Progenitor cell of endocrine pancreas (in vitro differentiated cells): ENCODE results near the gene KCNN1. TPM values are rescaled to one million over a fixed set of nuclear protein-coding genes. Genes with fewer than 3 reads are reported as not detected.

Experiments used
- DNase-seq: peaks from one replicate; pipeline ENCODE4 v3.0.0; 2021; ENCODE audit warnings: low spot score; ENCODE audit not compliant: unreplicated experiment
- H3K27ac Mint-ChIP-seq: 2 replicates; pipeline ENCODE4 v1.8.0; 2021; ENCODE audit warnings: mild to moderate bottlenecking, moderate library complexity, mixed read lengths
- H3K27me3 Mint-ChIP-seq: 2 replicates; pipeline ENCODE4 v1.8.0; 2021; ENCODE audit warnings: mixed read lengths
- H3K36me3 Mint-ChIP-seq: 2 replicates; pipeline ENCODE4 v1.8.0; 2022; ENCODE audit warnings: mixed read lengths; ENCODE audit not compliant: insufficient read depth
- H3K4me1 Mint-ChIP-seq: 2 replicates; pipeline ENCODE4 v1.8.0; 2021; ENCODE audit warnings: low read depth, mixed read lengths
- H3K4me3 Mint-ChIP-seq: 2 replicates; pipeline ENCODE4 v1.8.0; 2021; ENCODE audit warnings: low read depth, mild to moderate bottlenecking, moderate library complexity, mixed read lengths
- H3K9me3 Mint-ChIP-seq: 2 replicates; pipeline ENCODE4 v1.8.0; 2021; ENCODE audit warnings: low read depth, mixed read lengths
- CTCF ChIP-seq: fragments of 200-600 bp; sonication (generic); IDR thresholded peaks from one replicate; pipeline ENCODE4 v1.5.0; 2021; ENCODE audit warnings: antibody characterized with exemption, mild to moderate bottlenecking; ENCODE audit not compliant: unreplicated experiment
- total RNA-seq: library from RNA; stranded (reverse); gene quantifications from 2 replicates; pipeline ENCODE4 v1.2.1, GENCODE V29; 2021

Gene KCNN1
- total RNA-seq, 1 donor from 2014 or later = 20.3 TPM

GRCh38 chr19:18043676-18044075 is 76.8 kb downstream of the KCNN1 start:
- H3K4me3 Mint-ChIP-seq = no peak overlapping the region
- no peaks in the 10 kb centered on the region for H3K36me3 Mint-ChIP-seq
- no peak for TF ChIP-seq CTCF
- peaks cover 30% of the 10 kb centered on the region for H3K27me3 Mint-ChIP-seq
- H3K4me1 Mint-ChIP-seq = peaks cover 4% of the 10 kb centered on the region
- no peak overlapping the region for H3K27ac Mint-ChIP-seq
- peaks cover 4% of the 10 kb centered on the region for H3K9me3 Mint-ChIP-seq
- DNase-seq = no peak

- no peak for TF ChIP-seq CTCF
- peak overlapping the region; percentile 76 for H3K27ac Mint-ChIP-seq
- no peaks in the 10 kb centered on the region for H3K36me3 Mint-ChIP-seq
- H3K4me3 Mint-ChIP-seq = no peak overlapping the region
- H3K4me1 Mint-ChIP-seq = peaks cover 4% of the 10 kb centered on the region
- H3K27me3 Mint-ChIP-seq = peaks cover 32% of the 10 kb centered on the region
- DNase-seq = peak; percentile 28
- peaks cover 4% of the 10 kb centered on the region for H3K9me3 Mint-ChIP-seq
These were observed 78.0 kb downstream of the KCNN1 start for GRCh38 chr19:18044825-18045304.

GRCh38 chr19:18045307-18046050 is 78.6 kb downstream of the KCNN1 start:
- peak overlapping the region; percentile 73 for H3K27ac Mint-ChIP-seq
- TF ChIP-seq CTCF = no peak
- H3K4me1 Mint-ChIP-seq = peaks cover 4% of the 10 kb centered on the region
- peaks cover 4% of the 10 kb centered on the region for H3K9me3 Mint-ChIP-seq
- no peak for DNase-seq
- H3K4me3 Mint-ChIP-seq = no peak overlapping the region
- peaks cover 38% of the 10 kb centered on the region for H3K27me3 Mint-ChIP-seq
- no peaks in the 10 kb centered on the region for H3K36me3 Mint-ChIP-seq

- H3K27ac Mint-ChIP-seq = no peak overlapping the region
- TF ChIP-seq CTCF = no peak
- no peaks in the 10 kb centered on the region for H3K9me3 Mint-ChIP-seq
- no peak overlapping the region for H3K4me3 Mint-ChIP-seq
- H3K4me1 Mint-ChIP-seq = peaks cover 4% of the 10 kb centered on the region
- no peaks in the 10 kb centered on the region for H3K36me3 Mint-ChIP-seq
- peaks cover 37% of the 10 kb centered on the region for H3K27me3 Mint-ChIP-seq
- DNase-seq = no peak
These were observed 79.3 kb downstream of the KCNN1 start for GRCh38 chr19:18046059-18046718.

GRCh38 chr19:18049385-18049784 is 82.5 kb downstream of the KCNN1 start:
- DNase-seq = no peak
- no peak overlapping the region for H3K4me3 Mint-ChIP-seq
- no peak overlapping the region for H3K27ac Mint-ChIP-seq
- H3K9me3 Mint-ChIP-seq = no peaks in the 10 kb centered on the region
- H3K4me1 Mint-ChIP-seq = peaks cover 4% of the 10 kb centered on the region
- H3K36me3 Mint-ChIP-seq = no peaks in the 10 kb centered on the region
- no peak for TF ChIP-seq CTCF
- H3K27me3 Mint-ChIP-seq = peaks cover 27% of the 10 kb centered on the region

Other genes starting within 250 kb of the KCNN1 start
- gene MAP1S, start 247.6 kb upstream of the KCNN1 start, total RNA-seq = 74.9 and 94.2 TPM in 2 replicates
- 0.98 and 2.2 TPM in 2 replicates for gene FCHO1, start 215.6 kb upstream of the KCNN1 start, total RNA-seq
- gene B3GNT3, start 172.0 kb upstream of the KCNN1 start, total RNA-seq = 0.13 TPM in 1 of 2 replicates, not detected in the other
- not detected in 2 replicates for gene INSL3, start 145.6 kb upstream of the KCNN1 start, total RNA-seq
- 0.74 and 0.95 TPM in 2 replicates for gene JAK3, start 119.1 kb upstream of the KCNN1 start, total RNA-seq
- gene RPL18A, start 107.2 kb upstream of the KCNN1 start, total RNA-seq = 1,687 and 1,716 TPM in 2 replicates
- not detected in 2 replicates for gene SLC5A5, start 95.2 kb upstream of the KCNN1 start, total RNA-seq
- gene CCDC124, start 34.1 kb upstream of the KCNN1 start, total RNA-seq = 80.2 and 84.3 TPM in 2 replicates
- gene ARRDC2, start 41.1 kb downstream of the KCNN1 start, total RNA-seq = 3.3 and 4.3 TPM in 2 replicates
- not detected in 2 replicates for gene IL12RB1, start 119.8 kb downstream of the KCNN1 start, total RNA-seq
- 10.7 and 11.1 TPM in 2 replicates for gene MAST3, start 130.7 kb downstream of the KCNN1 start, total RNA-seq
- gene PIK3R2, start 186.1 kb downstream of the KCNN1 start, total RNA-seq = 58.9 and 61.2 TPM in 2 replicates
- not detected in 2 replicates for gene IFI30, start 206.7 kb downstream of the KCNN1 start, total RNA-seq
- gene MPV17L2, start 226.1 kb downstream of the KCNN1 start, total RNA-seq = 10.6 and 11.5 TPM in 2 replicates
- 3.3 and 5.1 TPM in 2 replicates for gene RAB3A, start 236.9 kb downstream of the KCNN1 start, total RNA-seq